Panc1 (cell line): ENCODE results near the gene HLA-A. TPM values are rescaled to one million over a fixed set of nuclear protein-coding genes. Genes with fewer than 3 reads are reported as not detected.

Experiments
- ATAC-seq: fragments of 200-7000 bp; cut with Tn5 transposase; 2 replicates; pipeline ENCODE4 v1.9.1; 2020; ENCODE audit warnings: mild to moderate bottlenecking, moderate library complexity
- BruUV-seq: library from RNA; stranded (reverse); fragments of 400-500 nt; replicated peaks from 2 replicates; lab custom pipeline; 2021; lab: Mats Ljungman, UMichigan
- CTCF ChIA-PET: fragments of 300-600 bp; sonication (Branson Sonifier 250); formaldehyde crosslinking; loops from one replicate; lab custom pipeline; 2022; ENCODE audit warnings: antibody characterized with exemption; lab: Charles Lee
- POLR2A ChIA-PET: fragments of 300-600 bp; sonication (Branson Sonifier 250); formaldehyde crosslinking; loops from one replicate; lab custom pipeline; 2022; ENCODE audit warnings: antibody characterized with exemption; lab: Charles Lee
- DNase-seq: peaks from one replicate; pipeline ENCODE4 v3.0.0-alpha.2; 2010; ENCODE audit warnings: low read depth, low spot score
- H3K27ac ChIP-seq: 2 replicates; pipeline ENCODE4 v1.5.1; 2011; ENCODE audit warnings: mild to moderate bottlenecking, low read length, inconsistent platforms
- H3K27me3 ChIP-seq: fragments of 200-500 bp; sonication (Bioruptor generic); 2 replicates; pipeline ENCODE4 v1.6.0; 2014; ENCODE audit warnings: low read length, inconsistent platforms; ENCODE audit not compliant: control insufficient read depth, insufficient read depth
- H3K36me3 ChIP-seq: fragments of 200-500 bp; sonication (Bioruptor generic); 2 replicates; pipeline ENCODE4 v1.5.1; 2014; ENCODE audit warnings: inconsistent platforms, mild to moderate bottlenecking, low read length, moderate library complexity; ENCODE audit not compliant: control insufficient read depth, insufficient read depth
- H3K4me1 ChIP-seq: 2 replicates; pipeline ENCODE4 v1.5.1; 2011; ENCODE audit warnings: inconsistent platforms, mild to moderate bottlenecking, low read length, moderate library complexity; ENCODE audit not compliant: control insufficient read depth, insufficient read depth
- H3K4me3 ChIP-seq, 2 experiments: 2 replicates each; pipeline ENCODE4 v1.5.1; 2011 to 2012; ENCODE audit warnings: low read depth in 2 of 2, low read length in 2 of 2, mild to moderate bottlenecking in 2 of 2, inconsistent platforms in 1 of 2, moderate library complexity in 1 of 2
- H3K9me3 ChIP-seq: fragments of 200-500 bp; sonication (Bioruptor generic); 2 replicates; pipeline ENCODE4 v1.5.1; 2014; ENCODE audit warnings: low read depth, mild to moderate bottlenecking, inconsistent platforms, low read length, moderate library complexity; ENCODE audit not compliant: control insufficient read depth, insufficient read depth
- CTCF ChIP-seq: fragments of 450-650 bp; IDR thresholded peaks from 2 replicates; pipeline ENCODE4 v1.5.1; 2017; ENCODE audit warnings: mild to moderate bottlenecking
- POLR2AphosphoS5 ChIP-seq: IDR thresholded peaks from 2 replicates; pipeline ENCODE4 v1.6.1; 2012; ENCODE audit warnings: mild to moderate bottlenecking, low read depth, low read length, moderate library complexity
- REST ChIP-seq, 2 experiments: IDR thresholded peaks; 2 replicates each; pipeline ENCODE4 v1.6.1; 2011 to 2012; ENCODE audit warnings: low read depth in 2 of 2, control low read depth in 1 of 2, low read length in 1 of 2, mild to moderate bottlenecking in 1 of 2, moderate library complexity in 1 of 2; ENCODE audit not compliant: insufficient read depth in 1 of 2
- SIN3A ChIP-seq: IDR thresholded peaks from 2 replicates; pipeline ENCODE4 v1.6.1; 2012; ENCODE audit warnings: low read depth, mild to moderate bottlenecking, low read length, moderate library complexity, borderline replicate concordance; ENCODE audit not compliant: insufficient read depth
- TCF7L2 ChIP-seq: IDR thresholded peaks from 2 replicates; pipeline ENCODE4 v1.6.1; 2011; ENCODE audit warnings: mild to moderate bottlenecking, low read depth, low read length, inconsistent platforms
- in situ Hi-C: cut with HindIII; loops from 2 replicates; pipeline ENCODE4 v1.10.0; 2016; ENCODE audit warnings: low sequenced_read_pairs, low pct_unique_long_range_greater_than_20kb
- intact Hi-C: fragments of 100-400 bp; cut with micrococcal nuclease; formaldehyde crosslinking; loops from one replicate; pipeline ENCODE4 v1.10.0; 2022; ENCODE audit not compliant: unreplicated experiment
- total RNA-seq: library from RNA; stranded (reverse); gene quantifications from one replicate; pipeline ENCODE4 v1.2.1, GENCODE V29; 2021; ENCODE audit not compliant: unreplicated experiment

The HLA-A gene
- total RNA-seq, 1 experiment from 2014 or later, result 397 TPM

- in situ Hi-C loops, result no loop called here
- no peaks in the 10 kb centered on the region for H3K36me3 ChIP-seq
- intact Hi-C loops, result no loop called here
- no TSS peak for BruUV-seq
- ATAC-seq (no peak), DNase-seq (no peak)
- H3K27me3 ChIP-seq, result no peaks in the 10 kb centered on the region
- H3K9me3 ChIP-seq, result no peaks in the 10 kb centered on the region
- H3K27ac ChIP-seq, result peak overlapping the region; percentile 7; the same call in 1 of the 2 replicates
- no peak overlapping the region for H3K4me3 ChIP-seq
- H3K4me1 ChIP-seq, result no peaks in the 10 kb centered on the region; the same call in 1 of the 2 replicates
- TF ChIP-seq CTCF (no peak), REST (IDR thresholded peaks at IDR 0.05; ENCODE audit: insufficient read depth in 1 of 2, low read depth in 2 of 2, low read length in 1 of 2) (no peak), TCF7L2 (no peak), SIN3A (no peak), POLR2AphosphoS5 (no peak)
- CTCF ChIA-PET, result no interaction called here
- POLR2A ChIA-PET, result no interaction called here
Measured at GRCh38 chr6:29949934-29950333, 7.6 kb downstream of the HLA-A start.

GRCh38 chr6:29951882-29952281 lies 9.6 kb downstream of the HLA-A start:
- ChIA-PET CTCF (no interaction called here), POLR2A (no interaction called here)
- DNase-seq (no peak), ATAC-seq (no peak)
- in situ Hi-C loops (no loop called here), intact Hi-C loops (no loop called here)
- Histone ChIP-seq H3K27ac (no peak overlapping the region), H3K4me3 (no peak overlapping the region), H3K9me3 (no peaks in the 10 kb centered on the region), H3K36me3 (no peaks in the 10 kb centered on the region), H3K27me3 (no peaks in the 10 kb centered on the region), H3K4me1 (no peaks in the 10 kb centered on the region)
- BruUV-seq, result no TSS peak
- TF ChIP-seq CTCF (no peak), REST (IDR thresholded peaks at IDR 0.05; ENCODE audit: insufficient read depth in 1 of 2, low read depth in 2 of 2, low read length in 1 of 2) (no peak), TCF7L2 (no peak), POLR2AphosphoS5 (no peak), SIN3A (no peak)
